NCI-H2227 (cell line): ENCODE data around the gene ADAMTS13.

Experiments
- DNase-seq: peaks from one replicate; lab custom pipeline; 2025; ENCODE audit not compliant: unreplicated experiment; lab: John Stamatoyannopoulos, UW

Gene ADAMTS13

GRCh38 chr9:133505901-133506652 lies 83.9 kb downstream of the ADAMTS13 start:
- no peak for DNase-seq

DNA sequence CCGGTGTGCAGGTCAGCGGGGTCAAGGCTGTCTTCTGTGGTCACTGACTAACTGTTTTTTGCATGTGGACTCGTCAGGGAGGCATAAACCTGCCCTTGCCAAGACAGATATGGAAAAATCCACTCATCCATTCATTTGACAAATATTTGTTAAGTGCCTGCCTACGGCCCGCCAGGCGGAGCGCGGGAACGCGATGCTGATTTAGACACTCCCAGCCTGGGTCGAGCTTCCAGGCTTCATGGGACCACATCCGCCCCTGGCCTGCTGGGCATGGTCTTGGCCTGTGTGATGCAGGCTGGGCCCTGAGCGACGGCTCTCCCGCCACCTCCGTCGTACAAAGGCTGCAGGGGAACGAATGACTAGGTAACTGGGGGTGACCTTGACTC lies 84.5 kb downstream of the ADAMTS13 start:
- DNase-seq = no peak

DNA sequence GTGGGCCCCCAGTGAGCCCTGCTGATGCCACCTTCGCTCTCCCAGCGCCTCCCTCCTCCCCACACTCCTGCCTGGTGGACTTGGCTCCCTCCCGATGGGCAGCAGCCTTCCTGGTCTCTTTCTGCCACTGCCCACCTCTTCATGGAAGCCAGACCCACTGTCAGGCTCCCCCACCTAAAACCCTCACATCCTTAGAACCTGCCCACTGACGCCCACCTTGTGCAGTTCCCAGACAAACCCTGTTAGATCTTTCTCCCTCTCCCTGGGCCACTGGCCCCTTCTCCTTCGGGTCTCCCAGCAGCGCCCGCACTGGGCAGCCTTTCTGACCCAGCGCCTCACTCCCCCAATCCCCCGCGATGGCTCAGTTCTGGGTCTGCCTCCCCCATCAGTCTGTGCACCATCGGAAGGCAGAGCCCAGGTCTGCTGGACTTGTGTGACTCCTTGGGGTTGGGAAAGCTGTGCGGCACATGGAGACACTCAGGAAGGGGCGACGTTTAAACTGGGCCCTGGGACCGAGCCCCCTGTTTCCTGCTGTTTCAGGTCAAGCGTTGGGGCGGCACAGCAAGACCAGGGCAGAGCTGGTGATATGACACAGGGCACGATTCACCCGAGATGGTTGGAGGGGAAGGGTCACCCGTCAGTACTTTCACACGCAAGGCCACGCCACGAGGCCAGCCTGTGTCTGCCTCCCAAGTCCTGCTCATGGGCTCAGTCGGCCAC lies 85.2 kb downstream of the ADAMTS13 start:
- no peak for DNase-seq

GRCh38 chr9:133508046-133508445 lies 85.9 kb downstream of the ADAMTS13 start:
- no peak for DNase-seq
